CD4-positive, alpha-beta T cell (primary cell): ENCODE measurements around the gene NRXN3. TPM values are rescaled to one million over a fixed set of nuclear protein-coding genes. Genes with fewer than 3 reads are reported as not detected.

Experiments
- ATAC-seq: fragments of 200-7000 bp; cut with Tn5 transposase; one replicate; pipeline ENCODE4 v1.10.0; 2022; ENCODE audit warnings: mild to moderate bottlenecking; ENCODE audit not compliant: poor library complexity
- CTCF ChIA-PET: fragments of 350-600 bp; sonication (Branson Sonifier 250); formaldehyde crosslinking; loops from one replicate; lab custom pipeline; 2021; ENCODE audit warnings: antibody characterized with exemption, inconsistent platforms; lab: Charles Lee
- POLR2A ChIA-PET: fragments of 350-600 bp; sonication (Branson Sonifier 250); formaldehyde crosslinking; loops from one replicate; lab custom pipeline; 2021; ENCODE audit warnings: antibody characterized with exemption, inconsistent platforms; lab: Charles Lee
- DNase-seq, 14 experiments: peaks; one replicate each; pipeline ENCODE4 v3.0.0-alpha.2; 2013 to 2020; ENCODE audit warnings: mixed read lengths in 2 of 14
- H3K27ac ChIP-seq, 2 donors: one replicate each; pipeline versions ENCODE4 v1.5.1 to v1.7.0; 2013; ENCODE audit warnings: low read length in 2 of 2, low read depth in 1 of 2, mild to moderate bottlenecking in 1 of 2
- H3K27me3 ChIP-seq, 2 experiments: 1 replicate in 1 of 2; 2 replicates in 1 of 2; pipeline versions ENCODE4 v1.6.1 to v1.7.0; 2013; ENCODE audit warnings: low read length in 2 of 2, control low read depth in 1 of 2, mild to moderate bottlenecking in 1 of 2, moderate library complexity in 1 of 2; ENCODE audit not compliant: insufficient read depth in 2 of 2, control insufficient read depth in 1 of 2
- H3K36me3 ChIP-seq: one replicate; pipeline ENCODE4 v1.6.1; 2013; ENCODE audit warnings: low read length, control low read depth; ENCODE audit not compliant: insufficient read depth
- H3K4me1 ChIP-seq: one replicate; pipeline ENCODE4 v1.6.1; 2013; ENCODE audit warnings: low read length, control low read depth; ENCODE audit not compliant: insufficient read depth
- H3K4me3 ChIP-seq: one replicate; pipeline ENCODE4 v1.5.1; 2013; ENCODE audit warnings: mild to moderate bottlenecking, low read length, moderate library complexity
- H3K9me3 ChIP-seq, 2 experiments: 1 replicate in 1 of 2; 2 replicates in 1 of 2; pipeline versions ENCODE4 v1.6.1 to v1.7.0; 2013; ENCODE audit warnings: low read length in 2 of 2, mild to moderate bottlenecking in 2 of 2, control low read depth in 1 of 2, moderate library complexity in 1 of 2; ENCODE audit not compliant: control insufficient read depth in 1 of 2, insufficient read depth in 1 of 2
- H3K27ac Mint-ChIP-seq: one replicate; pipeline ENCODE4 v1.8.0; 2020; ENCODE audit warnings: mixed read lengths
- H3K27me3 Mint-ChIP-seq: one replicate; pipeline ENCODE4 v1.8.0; 2021; ENCODE audit warnings: mixed read lengths
- H3K36me3 Mint-ChIP-seq: one replicate; pipeline ENCODE4 v1.8.0; 2021; ENCODE audit warnings: low read depth, mixed read lengths
- H3K4me1 Mint-ChIP-seq: one replicate; pipeline ENCODE4 v1.8.0; 2021; ENCODE audit warnings: low read depth, mixed read lengths
- H3K4me3 Mint-ChIP-seq: one replicate; pipeline ENCODE4 v1.8.0; 2020; ENCODE audit warnings: mild to moderate bottlenecking, mixed read lengths
- H3K9me3 Mint-ChIP-seq: one replicate; pipeline ENCODE4 v1.8.0; 2020; ENCODE audit warnings: mixed read lengths
- intact Hi-C, 2 experiments: fragments of 100-400 bp; cut with DNase I in 1 of 2; cut with micrococcal nuclease in 1 of 2; formaldehyde crosslinking; loops; one replicate each; pipeline versions ENCODE4 v1.15.1 to v1.9.0; 2023 to 2025; cut with DNase I, micrococcal nuclease
- total RNA-seq, 174 experiments: library from RNA in 2 of 174; stranded (reverse) in 2 of 174; gene quantifications; one replicate each; pipeline ENCODE4 v1.2.3 and lab custom pipeline; 2021 to 2026
- TF ChIP-seq, protein P1 (sequence below): fragments of 200-600 bp; IDR thresholded peaks from one replicate; pipeline ENCODE4 v1.8.0; 2022; ENCODE audit warnings: antibody characterized with exemption, mild to moderate bottlenecking

NRXN3 gene
- total RNA-seq, 2 experiments from 2014 or later = not detected

DNA sequence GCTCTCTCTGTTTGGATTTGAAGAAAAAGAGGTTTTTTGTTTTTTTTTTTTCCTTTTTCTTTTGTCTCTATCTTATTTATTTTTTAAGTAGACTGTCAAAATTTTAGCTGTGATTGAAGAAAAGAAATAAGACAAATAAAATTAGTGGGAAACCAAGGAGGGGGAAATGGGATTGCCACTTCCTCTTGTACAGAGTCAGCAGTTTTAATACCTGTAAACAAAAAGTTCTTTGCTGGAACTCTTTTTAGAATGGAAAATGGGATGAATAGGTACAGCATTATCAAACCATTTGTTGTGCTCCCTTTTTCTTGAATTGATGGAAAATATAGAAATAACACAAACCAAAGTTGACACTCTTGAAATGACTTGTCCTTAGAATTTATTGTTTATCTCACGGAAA is 1360.4 kb downstream of the NRXN3 start:
- CTCF ChIA-PET = no interaction called here

DNA sequence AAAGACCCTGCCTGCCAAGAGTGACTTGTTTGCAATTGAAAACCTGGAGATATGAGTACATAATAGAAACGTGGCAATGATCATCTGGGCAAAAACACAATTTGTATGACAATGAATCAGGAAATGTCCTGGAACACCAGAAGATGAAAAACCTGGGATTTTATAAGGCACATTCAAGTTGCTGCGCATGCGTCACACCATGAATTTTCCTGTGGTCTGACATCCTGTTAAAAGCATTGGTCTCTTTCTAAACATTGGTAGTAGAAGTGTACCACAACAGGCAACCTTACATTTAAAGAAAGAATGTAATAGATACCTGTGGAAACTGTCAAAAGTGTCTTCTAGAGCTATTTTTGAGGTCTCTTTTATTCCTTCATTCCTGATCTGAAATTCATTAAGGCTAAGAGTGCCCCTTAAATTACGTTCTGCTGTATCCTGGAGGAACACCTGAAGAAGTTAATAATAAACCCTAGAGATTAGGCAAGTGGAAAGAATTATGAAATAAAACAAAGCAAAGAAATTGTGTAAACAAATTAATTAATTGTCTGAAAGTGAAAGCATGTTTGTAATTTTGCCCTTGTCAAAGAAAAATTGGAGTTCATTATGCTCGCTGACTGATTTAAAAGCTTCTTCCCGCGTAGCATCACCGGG is 1364.7 kb downstream of the NRXN3 start:
- ATAC-seq = no peak
- H3K27me3 Mint-ChIP-seq = no peaks in the 10 kb centered on the region

More for the DNA sequence above, 1360.4 kb downstream of the NRXN3 start:
- H3K4me3 Mint-ChIP-seq = no peak overlapping the region
- peaks cover 0 to 4% of the 10 kb centered on the region in 2 experiments for H3K9me3 ChIP-seq
- H3K4me3 ChIP-seq = no peak overlapping the region
- H3K4me1 ChIP-seq = no peaks in the 10 kb centered on the region
- H3K36me3 Mint-ChIP-seq = no peaks in the 10 kb centered on the region
- no peaks in the 10 kb centered on the region for H3K4me1 Mint-ChIP-seq
- no peak overlapping the region for H3K27ac ChIP-seq
- TF ChIP-seq, protein P1, sequence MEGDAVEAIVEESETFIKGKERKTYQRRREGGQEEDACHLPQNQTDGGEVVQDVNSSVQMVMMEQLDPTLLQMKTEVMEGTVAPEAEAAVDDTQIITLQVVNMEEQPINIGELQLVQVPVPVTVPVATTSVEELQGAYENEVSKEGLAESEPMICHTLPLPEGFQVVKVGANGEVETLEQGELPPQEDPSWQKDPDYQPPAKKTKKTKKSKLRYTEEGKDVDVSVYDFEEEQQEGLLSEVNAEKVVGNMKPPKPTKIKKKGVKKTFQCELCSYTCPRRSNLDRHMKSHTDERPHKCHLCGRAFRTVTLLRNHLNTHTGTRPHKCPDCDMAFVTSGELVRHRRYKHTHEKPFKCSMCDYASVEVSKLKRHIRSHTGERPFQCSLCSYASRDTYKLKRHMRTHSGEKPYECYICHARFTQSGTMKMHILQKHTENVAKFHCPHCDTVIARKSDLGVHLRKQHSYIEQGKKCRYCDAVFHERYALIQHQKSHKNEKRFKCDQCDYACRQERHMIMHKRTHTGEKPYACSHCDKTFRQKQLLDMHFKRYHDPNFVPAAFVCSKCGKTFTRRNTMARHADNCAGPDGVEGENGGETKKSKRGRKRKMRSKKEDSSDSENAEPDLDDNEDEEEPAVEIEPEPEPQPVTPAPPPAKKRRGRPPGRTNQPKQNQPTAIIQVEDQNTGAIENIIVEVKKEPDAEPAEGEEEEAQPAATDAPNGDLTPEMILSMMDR = no peak
- ATAC-seq = no peak
- peaks cover 2% of the 10 kb centered on the region for H3K9me3 Mint-ChIP-seq
- intact Hi-C loops = no loop called here
- POLR2A ChIA-PET = no interaction called here
- H3K27me3 ChIP-seq = no peaks in the 10 kb centered on the region
- no peak for DNase-seq
- no peaks in the 10 kb centered on the region for H3K27me3 Mint-ChIP-seq
- no peak overlapping the region for H3K27ac Mint-ChIP-seq
- H3K36me3 ChIP-seq = no peaks in the 10 kb centered on the region

DNA sequence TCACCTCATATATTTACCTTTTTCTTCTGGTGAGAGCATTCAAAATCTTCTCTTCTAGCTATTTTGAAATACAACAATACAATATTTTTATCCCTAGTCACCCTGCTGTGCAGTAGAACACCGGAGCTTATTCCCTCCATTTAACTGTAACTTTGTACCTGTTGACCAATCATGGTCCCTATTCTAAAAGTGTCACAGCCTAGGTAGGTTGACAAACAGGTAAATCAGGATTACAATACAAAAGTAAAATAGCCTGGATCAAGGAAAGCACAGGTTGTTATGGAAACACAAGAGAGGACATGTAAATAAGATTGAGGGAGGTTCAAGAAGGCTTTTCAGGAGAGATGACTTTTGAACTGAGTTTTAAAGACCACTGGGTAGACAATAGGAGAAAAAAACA is 1370.2 kb downstream of the NRXN3 start:
- Histone ChIP-seq H3K9me3 (peaks cover 0 to 4% of the 10 kb centered on the region in 2 experiments), H3K27ac (no peak overlapping the region), H3K4me1 (no peaks in the 10 kb centered on the region), H3K36me3 (no peaks in the 10 kb centered on the region), H3K4me3 (no peak overlapping the region), H3K27me3 (no peaks in the 10 kb centered on the region)
- ChIA-PET POLR2A (no interaction called here), CTCF (no interaction called here)
- no peaks in the 10 kb centered on the region for H3K27me3 Mint-ChIP-seq
- no peaks in the 10 kb centered on the region for H3K4me1 Mint-ChIP-seq
- peaks cover 12% of the 10 kb centered on the region for H3K9me3 Mint-ChIP-seq
- TF ChIP-seq, protein P1 = no peak
- ATAC-seq = no peak
- H3K4me3 Mint-ChIP-seq = no peak overlapping the region
- no peaks in the 10 kb centered on the region for H3K36me3 Mint-ChIP-seq
- no peak overlapping the region for H3K27ac Mint-ChIP-seq
- DNase-seq = no peak
- intact Hi-C loops = no loop called here

More for the DNA sequence above, 1364.7 kb downstream of the NRXN3 start:
- intact Hi-C loops = no loop called here
- ChIA-PET POLR2A (no interaction called here), CTCF (no interaction called here)
- no peaks in the 10 kb centered on the region for H3K9me3 ChIP-seq
- H3K4me3 ChIP-seq = no peak overlapping the region
- Mint-ChIP-seq H3K36me3 (no peaks in the 10 kb centered on the region), H3K4me1 (no peaks in the 10 kb centered on the region), H3K4me3 (no peak overlapping the region), H3K9me3 (peaks cover 7% of the 10 kb centered on the region), H3K27ac (no peak overlapping the region)
- H3K27ac ChIP-seq = no peak overlapping the region
- no peaks in the 10 kb centered on the region for H3K36me3 ChIP-seq
- no peaks in the 10 kb centered on the region for H3K4me1 ChIP-seq
- TF ChIP-seq, protein P1 = no peak
- DNase-seq = no peak
- H3K27me3 ChIP-seq = no peaks in the 10 kb centered on the region
